GM21723 (cell line): Measurements from ENCODE around the gene RBM3.
A peak's percentile ranks its signal among the peaks of the same experiment; 100 is the strongest.
"Not testable (repeated sequence)": the region's sequence is repeated elsewhere in the genome, so short reads cannot be mapped to it uniquely, and the experiment has no call there.

Source experiments
- ATAC-seq: cut with Tn5 transposase; IDR thresholded peaks from one replicate; pipeline ENCODE4 v1.9.1; 2021; ENCODE audit warnings: mild to moderate bottlenecking, moderate library complexity; ENCODE audit not compliant: unreplicated experiment

The RBM3 gene

GRCh38 chrX:48574270-48575266 lies at the start of gene RBM3:
TSS of gene RBM3 (plus strand) at chrX:48574484. CDS start at chrX:48575181, 697 bp downstream.
- peak; percentile 86 for ATAC-seq

GRCh38 chrX:48525853-48526252 lies 48.4 kb upstream of the RBM3 start:
- ATAC-seq: not testable (repeated sequence)

- no peak for ATAC-seq
Observed at GRCh38 chrX:48530736-48531135, 43.5 kb upstream of the RBM3 start.

GRCh38 chrX:48531358-48531959 lies 42.8 kb upstream of the RBM3 start:
- ATAC-seq: no peak

- no peak for ATAC-seq
Observed at GRCh38 chrX:48532161-48532560, 42.1 kb upstream of the RBM3 start.

- no peak for ATAC-seq
Observed at GRCh38 chrX:48533165-48533564, 41.1 kb upstream of the RBM3 start.

- no peak for ATAC-seq
Observed at GRCh38 chrX:48538641-48539344, 35.5 kb upstream of the RBM3 start.

- peak; percentile 74 for ATAC-seq
Observed at GRCh38 chrX:48539345-48540027, 34.8 kb upstream of the RBM3 start, which contains the start of gene TBC1D25. TSS of gene TBC1D25 (plus strand) at chrX:48539714. CDS start at chrX:48539798, 84 bp downstream.

- peak; percentile 41 for ATAC-seq
Observed at GRCh38 chrX:48540028-48540375, 34.3 kb upstream of the RBM3 start.

GRCh38 chrX:48540480-48540879 lies 33.8 kb upstream of the RBM3 start:
- ATAC-seq: no peak

GRCh38 chrX:48541140-48541814 lies 33.0 kb upstream of the RBM3 start:
- no peak for ATAC-seq

- ATAC-seq: no peak
Observed at GRCh38 chrX:48548871-48549270, 25.4 kb upstream of the RBM3 start.

GRCh38 chrX:48555731-48556325 lies 18.5 kb upstream of the RBM3 start:
- not testable (repeated sequence) for ATAC-seq

GRCh38 chrX:48558271-48558670 lies 16.0 kb upstream of the RBM3 start:
- no peak for ATAC-seq

- no peak for ATAC-seq
Observed at GRCh38 chrX:48559636-48560035, 14.6 kb upstream of the RBM3 start.

- no peak for ATAC-seq
Observed at GRCh38 chrX:48560056-48560455, 14.2 kb upstream of the RBM3 start.

- ATAC-seq: no peak
Observed at GRCh38 chrX:48560681-48561080, 13.6 kb upstream of the RBM3 start.

GRCh38 chrX:48569958-48570357 lies 4.3 kb upstream of the RBM3 start:
- ATAC-seq: no peak

GRCh38 chrX:48573690-48574269 lies 504 bp upstream of the RBM3 start:
- ATAC-seq: no peak

- no peak for ATAC-seq
Observed at GRCh38 chrX:48575642-48576041, 1.4 kb downstream of the RBM3 start.
